ENCODE data around the gene PTPRK.

DNA sequence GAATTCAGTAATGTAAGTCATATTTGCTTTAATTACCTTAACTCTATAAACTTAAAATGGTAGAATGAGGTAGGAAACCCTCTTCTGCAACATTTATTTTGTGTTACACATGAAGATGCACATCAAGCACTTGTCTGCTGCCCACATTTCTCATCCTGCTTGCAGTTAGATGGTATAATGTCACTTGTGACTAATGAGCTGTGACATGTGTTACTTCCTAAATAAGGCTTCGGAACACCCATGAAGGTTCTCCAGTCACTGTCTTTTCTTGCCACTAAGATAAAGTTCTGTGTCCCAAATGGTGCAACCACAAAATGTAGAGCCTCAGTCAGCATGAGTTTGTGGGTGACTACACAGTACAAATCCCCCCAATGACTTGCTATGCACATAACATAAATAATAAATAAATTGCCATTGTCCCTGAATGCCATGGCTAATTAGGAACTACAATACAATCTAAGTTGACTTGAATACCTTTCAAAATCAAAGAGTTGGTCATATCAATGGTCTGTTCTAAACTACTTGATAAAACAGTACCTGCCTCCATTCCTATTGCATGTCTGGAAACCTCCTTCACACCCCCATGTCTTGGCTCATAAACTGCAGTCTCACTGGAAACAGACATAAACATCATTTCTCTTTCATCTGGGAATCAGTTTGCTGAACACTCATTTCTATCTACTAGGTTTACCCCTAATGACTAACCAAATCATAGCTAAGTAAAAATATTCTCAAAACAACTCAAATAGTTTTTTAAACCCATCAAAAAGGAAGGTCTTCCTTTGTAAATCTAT lies 157.2 kb downstream of the PTPRK start:
- TF ChIP-seq POLR2A (IDR thresholded peaks at IDR 0.05; ENCODE audit: low read length) (no peak), GATA1 (IDR thresholded peaks at IDR 0.05; ENCODE audit: low read depth, low read length) (no peak)

Data from erythroblast (primary cell).